A673 (cell line): Measurements from ENCODE around the gene GRM5.

ENCODE experiments used
- EZH2 ChIP-seq: fragments of 200-600 bp; sonication (generic); IDR thresholded peaks from 2 replicates; pipeline ENCODE4 v1.6.1; 2017; ENCODE audit warnings: borderline replicate concordance, low read depth, mild to moderate bottlenecking, mixed read lengths, antibody characterized with exemption, low read length; ENCODE audit not compliant: poor library complexity, severe bottlenecking
- TF ChIP-seq, protein P1 (sequence below): fragments of 300-800, 200-600 bp; sonication (generic); conservative IDR thresholded peaks from 2 replicates; pipeline ENCODE4 v1.5.1; 2017; ENCODE audit warnings: low read depth, mild to moderate bottlenecking, antibody characterized with exemption, low read length, moderate library complexity, mixed read lengths

DNA sequence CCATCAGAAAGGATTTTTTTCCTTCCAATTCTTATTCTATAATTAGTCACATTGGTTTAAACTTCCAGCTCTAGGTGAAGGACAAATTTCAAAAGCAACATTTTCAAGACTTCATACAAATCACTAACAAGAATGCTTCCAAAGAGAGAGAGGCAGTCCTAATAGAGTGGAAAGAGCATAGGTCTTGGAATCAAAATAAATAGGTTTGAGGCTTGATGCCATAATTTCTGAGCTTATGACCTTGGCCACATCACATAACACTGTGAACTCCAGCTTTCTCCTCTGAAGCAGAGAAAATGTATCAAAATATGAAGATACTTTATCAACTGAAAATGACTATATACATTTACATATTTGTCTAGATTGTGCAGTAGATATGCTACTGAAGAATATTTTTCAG lies 246.8 kb downstream of the GRM5 start:
- TF ChIP-seq, protein P1, sequence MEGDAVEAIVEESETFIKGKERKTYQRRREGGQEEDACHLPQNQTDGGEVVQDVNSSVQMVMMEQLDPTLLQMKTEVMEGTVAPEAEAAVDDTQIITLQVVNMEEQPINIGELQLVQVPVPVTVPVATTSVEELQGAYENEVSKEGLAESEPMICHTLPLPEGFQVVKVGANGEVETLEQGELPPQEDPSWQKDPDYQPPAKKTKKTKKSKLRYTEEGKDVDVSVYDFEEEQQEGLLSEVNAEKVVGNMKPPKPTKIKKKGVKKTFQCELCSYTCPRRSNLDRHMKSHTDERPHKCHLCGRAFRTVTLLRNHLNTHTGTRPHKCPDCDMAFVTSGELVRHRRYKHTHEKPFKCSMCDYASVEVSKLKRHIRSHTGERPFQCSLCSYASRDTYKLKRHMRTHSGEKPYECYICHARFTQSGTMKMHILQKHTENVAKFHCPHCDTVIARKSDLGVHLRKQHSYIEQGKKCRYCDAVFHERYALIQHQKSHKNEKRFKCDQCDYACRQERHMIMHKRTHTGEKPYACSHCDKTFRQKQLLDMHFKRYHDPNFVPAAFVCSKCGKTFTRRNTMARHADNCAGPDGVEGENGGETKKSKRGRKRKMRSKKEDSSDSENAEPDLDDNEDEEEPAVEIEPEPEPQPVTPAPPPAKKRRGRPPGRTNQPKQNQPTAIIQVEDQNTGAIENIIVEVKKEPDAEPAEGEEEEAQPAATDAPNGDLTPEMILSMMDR: no peak
- TF ChIP-seq EZH2: no peak
